ENCODE data around the gene DEDD2.

DNA sequence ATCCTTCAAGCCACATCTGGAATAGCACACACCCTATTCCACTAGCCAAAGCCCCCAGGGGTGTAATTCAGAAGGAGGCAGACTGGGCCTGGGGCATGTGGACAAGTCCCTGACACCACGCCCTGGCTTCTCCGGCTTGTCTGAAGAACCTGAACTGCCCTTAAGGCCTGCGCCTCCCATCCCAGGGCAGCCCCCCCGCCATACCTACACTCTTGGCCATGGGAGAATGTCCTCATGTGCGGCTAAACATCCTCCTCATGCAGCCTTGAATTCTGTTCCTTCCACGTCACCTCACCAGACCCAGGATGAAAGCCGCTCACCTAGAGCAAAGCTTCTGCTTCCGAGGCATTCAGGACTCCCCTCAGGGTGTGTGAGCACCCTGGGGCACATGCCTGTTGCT, 60.9 kb downstream of the DEDD2 start:
- TF ChIP-seq CTCF (IDR thresholded peaks at IDR 0.05; ENCODE audit: poor library complexity, severe bottlenecking): no peak
- TF ChIP-seq EZH2 (IDR thresholded peaks at IDR 0.05; ENCODE audit: borderline replicate concordance, insufficient read depth, low read length, poor library complexity, severe bottlenecking): no peak
- TF ChIP-seq SMC3 (conservative IDR thresholded peaks at IDR 0.05; ENCODE audit: poor library complexity): no peak
- TF ChIP-seq REST (IDR thresholded peaks at IDR 0.05; ENCODE audit: borderline replicate concordance): no peak
- no peak for TF ChIP-seq TAF1 (IDR thresholded peaks at IDR 0.05; ENCODE audit: low read depth)
- TF ChIP-seq EP300 (conservative IDR thresholded peaks at IDR 0.05; ENCODE audit: poor library complexity, severe bottlenecking): no peak
- TF ChIP-seq POLR2AphosphoS5 (IDR thresholded peaks at IDR 0.05): no peak
- TF ChIP-seq RAD21 (conservative IDR thresholded peaks at IDR 0.05): no peak
